ENCODE data around the gene CIAPIN1. TPM values are rescaled to one million over a fixed set of nuclear protein-coding genes. Genes with fewer than 3 reads are reported as not detected.

CIAPIN1 gene
- total and polyA plus RNA-seq, 8 donors = 14.0 to 146 (median 32.7) TPM

DNA sequence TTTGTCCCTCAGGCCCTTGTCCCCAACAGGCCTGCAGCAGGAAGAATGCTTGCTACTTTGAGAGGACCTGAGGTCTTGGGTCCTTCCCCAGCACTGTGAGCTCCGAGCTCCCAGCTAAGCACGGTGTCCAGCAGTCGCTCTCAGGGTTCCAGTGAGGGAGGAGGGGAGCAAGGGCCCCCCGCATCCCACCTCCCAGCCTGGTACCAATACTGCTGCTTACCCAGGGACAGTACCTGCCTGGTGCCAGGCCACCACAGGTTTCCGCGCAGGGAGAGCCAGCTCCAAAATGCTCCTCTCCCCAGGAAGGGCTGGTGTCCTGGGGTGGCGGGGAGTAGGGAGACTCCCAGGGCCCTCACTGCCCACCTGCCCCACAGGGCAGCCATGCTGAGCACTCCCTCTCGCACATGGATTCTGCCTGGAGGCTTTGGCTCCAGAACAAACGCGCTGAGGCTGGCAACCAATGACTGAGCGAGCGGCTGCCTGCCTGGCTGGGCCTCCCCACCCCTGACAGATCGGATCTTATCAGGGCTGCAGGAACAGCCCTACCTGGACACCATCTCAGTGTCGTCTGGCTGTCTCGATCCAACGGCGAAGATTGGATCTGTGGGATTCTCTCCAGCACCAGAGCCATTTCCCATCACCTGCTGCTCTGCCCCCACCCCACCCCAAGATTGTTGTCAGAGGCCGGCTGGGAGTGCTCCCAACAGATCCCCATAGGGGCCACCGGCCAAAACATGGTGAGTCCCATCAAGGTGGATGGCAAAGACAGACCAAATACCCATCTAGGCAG, 36.7 kb upstream of the CIAPIN1 start:
- Histone ChIP-seq H3K4me3 (peak overlapping the region in 1 of 4 donors; percentile 84), H3K27me3 (no peaks in the 10 kb centered on the region), H3K27ac (peak overlapping the region; percentile 52 to 92 (median 87)), H3K36me3 (no peaks in the 10 kb centered on the region), H3K4me1 (peaks cover 51 to 67% (median 61%) of the 10 kb centered on the region in 4 donors), H3K9me3 (no peaks in the 10 kb centered on the region)
- WGBS, 5 donors = 38 to 50% (median 42%) methylated on average over 16 to 19 of the region's 19 CpGs
- DNase-seq = peak in 1 of 2 donors; percentile 73
- TF ChIP-seq POLR2AphosphoS5 (IDR thresholded peaks at IDR 0.05) (peak in 1 of 3 donors; percentile 7), POLR2A (IDR thresholded peaks at IDR 0.05) (no peak)
- intact Hi-C loops (cut with DNase I; ENCODE audit: low total_unique reads) = no loop called here

DNA sequence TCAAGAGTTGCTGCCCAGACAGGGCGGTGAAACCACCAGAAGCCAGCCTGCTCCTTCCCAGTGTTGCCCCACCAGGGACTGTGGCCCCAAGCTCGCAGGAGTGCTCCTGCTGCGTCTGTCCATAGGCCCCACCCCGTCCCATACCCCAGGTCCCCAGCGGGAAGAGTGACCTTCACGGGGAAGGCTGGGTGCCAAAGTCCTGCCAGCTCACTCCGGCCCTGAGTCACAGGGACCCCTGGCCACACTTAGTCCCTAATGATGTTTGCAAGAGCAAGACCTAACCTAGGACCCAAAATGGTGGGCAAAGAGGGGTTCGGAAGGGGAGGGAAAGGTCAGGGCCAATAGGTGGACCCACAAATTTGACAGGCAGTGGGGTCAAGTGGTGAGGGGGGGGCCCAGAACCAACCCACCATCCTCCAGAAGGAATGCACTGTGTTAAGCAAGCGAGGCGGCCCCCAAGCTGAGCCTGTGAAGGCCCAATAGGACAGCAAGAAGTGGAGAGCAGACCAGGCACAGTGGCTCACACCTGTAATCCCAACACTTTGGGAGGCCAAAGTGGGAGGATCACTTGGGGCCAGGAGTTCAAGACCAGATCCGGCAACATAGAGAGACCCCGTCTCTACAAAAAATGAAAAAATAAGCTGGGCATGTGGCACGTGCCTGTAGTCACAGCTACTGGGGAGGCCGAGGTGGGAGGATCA, 35.8 kb upstream of the CIAPIN1 start:
- H3K27me3 ChIP-seq = no peaks in the 10 kb centered on the region
- no peak overlapping the region for H3K4me3 ChIP-seq
- H3K9me3 ChIP-seq = no peaks in the 10 kb centered on the region
- H3K4me1 ChIP-seq = peaks cover 60 to 76% (median 70%) of the 10 kb centered on the region in 4 donors
- peaks cover 0 to 5% (median 0%) of the 10 kb centered on the region in 4 donors for H3K36me3 ChIP-seq
- H3K27ac ChIP-seq = peak overlapping the region in 3 of 5 donors; percentile 87 to 92 (median 90)
- peak; percentile 59 to 64 for DNase-seq
- WGBS, 5 donors = 66 to 82% (median 68%) methylated on average over 13 to 14 of the region's 14 CpGs
- TF ChIP-seq, protein P1, sequence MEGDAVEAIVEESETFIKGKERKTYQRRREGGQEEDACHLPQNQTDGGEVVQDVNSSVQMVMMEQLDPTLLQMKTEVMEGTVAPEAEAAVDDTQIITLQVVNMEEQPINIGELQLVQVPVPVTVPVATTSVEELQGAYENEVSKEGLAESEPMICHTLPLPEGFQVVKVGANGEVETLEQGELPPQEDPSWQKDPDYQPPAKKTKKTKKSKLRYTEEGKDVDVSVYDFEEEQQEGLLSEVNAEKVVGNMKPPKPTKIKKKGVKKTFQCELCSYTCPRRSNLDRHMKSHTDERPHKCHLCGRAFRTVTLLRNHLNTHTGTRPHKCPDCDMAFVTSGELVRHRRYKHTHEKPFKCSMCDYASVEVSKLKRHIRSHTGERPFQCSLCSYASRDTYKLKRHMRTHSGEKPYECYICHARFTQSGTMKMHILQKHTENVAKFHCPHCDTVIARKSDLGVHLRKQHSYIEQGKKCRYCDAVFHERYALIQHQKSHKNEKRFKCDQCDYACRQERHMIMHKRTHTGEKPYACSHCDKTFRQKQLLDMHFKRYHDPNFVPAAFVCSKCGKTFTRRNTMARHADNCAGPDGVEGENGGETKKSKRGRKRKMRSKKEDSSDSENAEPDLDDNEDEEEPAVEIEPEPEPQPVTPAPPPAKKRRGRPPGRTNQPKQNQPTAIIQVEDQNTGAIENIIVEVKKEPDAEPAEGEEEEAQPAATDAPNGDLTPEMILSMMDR (IDR thresholded peaks at IDR 0.05) = no peak
- TF ChIP-seq POLR2A (IDR thresholded peaks at IDR 0.05) (no peak), POLR2AphosphoS5 (IDR thresholded peaks at IDR 0.05) (no peak), EP300 (IDR thresholded peaks at IDR 0.05) (no peak)
- intact Hi-C loops (cut with DNase I; ENCODE audit: low total_unique reads) = no loop called here

DNA sequence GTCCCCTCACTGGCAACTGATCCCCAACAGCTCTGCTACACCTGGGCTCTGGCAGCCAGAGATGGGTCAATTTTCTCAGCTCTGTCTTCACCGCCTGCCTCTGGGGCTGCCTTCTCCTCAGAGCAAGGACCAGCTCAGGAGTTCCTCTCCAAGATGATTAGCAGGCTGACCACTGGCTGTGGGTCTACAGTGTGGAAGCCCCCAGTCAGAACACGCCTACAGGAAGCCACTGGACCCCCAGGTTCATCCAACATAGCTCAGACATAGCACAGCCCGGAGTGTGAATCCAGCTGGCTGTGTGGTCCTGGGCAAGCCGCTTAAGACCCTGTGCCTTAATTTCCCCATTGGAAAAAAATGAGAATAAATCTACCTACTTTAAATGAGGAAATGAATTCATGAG, 34.2 kb upstream of the CIAPIN1 start:
- peak overlapping the region; percentile 83 to 89 (median 84) for H3K27ac ChIP-seq
- H3K9me3 ChIP-seq = no peaks in the 10 kb centered on the region
- TF ChIP-seq POLR2AphosphoS5 (IDR thresholded peaks at IDR 0.05) = no peak
- TF ChIP-seq, protein P1 (IDR thresholded peaks at IDR 0.05) = no peak
- H3K4me3 ChIP-seq = no peak overlapping the region
- H3K27me3 ChIP-seq = no peaks in the 10 kb centered on the region
- H3K36me3 ChIP-seq = peaks cover 0 to 9% (median 0%) of the 10 kb centered on the region in 4 donors
- peaks cover 61 to 83% (median 78%) of the 10 kb centered on the region in 4 donors for H3K4me1 ChIP-seq
- no peak for DNase-seq
- WGBS, 5 donors = 86 to 94% (median 91%) methylated on average over 4 of the region's 4 CpGs
- intact Hi-C loops (cut with DNase I; ENCODE audit: low total_unique reads) = no loop called here

DNA sequence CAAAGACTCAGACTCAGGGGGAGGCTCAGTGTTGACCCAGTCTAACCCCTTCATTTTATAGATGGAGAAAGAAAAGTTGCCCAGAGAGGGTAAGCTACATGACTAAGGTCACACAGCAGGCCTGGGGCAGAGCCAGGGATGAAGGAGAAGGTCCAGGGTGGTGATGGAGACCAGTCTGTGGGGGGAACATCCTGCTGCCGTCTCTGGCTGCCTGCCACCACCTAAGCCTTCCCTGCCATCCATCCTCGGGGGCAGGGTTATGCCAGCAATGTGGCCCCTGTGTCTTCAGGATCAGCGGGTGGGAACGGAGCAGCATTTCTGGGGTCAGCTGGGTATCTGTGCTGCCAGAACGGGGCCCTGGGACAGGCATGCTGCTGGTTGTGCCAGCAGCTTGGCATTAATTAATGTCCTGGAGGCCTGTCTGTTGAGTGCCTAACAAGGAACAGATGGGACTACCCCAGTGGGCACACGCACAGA, 33.6 kb upstream of the CIAPIN1 start:
- intact Hi-C loops (cut with DNase I; ENCODE audit: low total_unique reads) = no loop called here
- 46 to 69% (median 65%) methylated on average over 5 to 6 of the region's 6 CpGs for WGBS, 5 donors
- H3K9me3 ChIP-seq = no peaks in the 10 kb centered on the region
- H3K27me3 ChIP-seq = no peaks in the 10 kb centered on the region
- H3K4me3 ChIP-seq = no peak overlapping the region
- DNase-seq = no peak
- H3K27ac ChIP-seq = peak overlapping the region; percentile 83 to 89 (median 84)
- no peak for TF ChIP-seq EP300 (IDR thresholded peaks at IDR 0.05)
- TF ChIP-seq, protein P1 (IDR thresholded peaks at IDR 0.05) = no peak
- TF ChIP-seq POLR2A (IDR thresholded peaks at IDR 0.05) = no peak
- TF ChIP-seq POLR2AphosphoS5 (IDR thresholded peaks at IDR 0.05) = no peak
- H3K36me3 ChIP-seq = peaks cover 0 to 9% (median 0%) of the 10 kb centered on the region in 4 donors
- H3K4me1 ChIP-seq = peaks cover 60 to 87% (median 81%) of the 10 kb centered on the region in 4 donors

Measured in stomach (tissue), 9 donors.